ENCODE measurements around the gene FARP1. TPM values are rescaled to one million over a fixed set of nuclear protein-coding genes. Genes with fewer than 3 reads are reported as not detected.
A peak's percentile ranks its signal among the peaks of the same experiment; 100 is the strongest.
"Not testable (repeated sequence)": the region's sequence is repeated elsewhere in the genome, so short reads cannot be mapped to it uniquely, and the experiment has no call there.

The FARP1 gene
- total RNA-seq, 1 experiment from 2014 or later = 10.0 TPM

- no peak for DNase-seq (ENCODE audit: low read depth)
These were observed 221.8 kb downstream of the FARP1 start for GRCh38 chr13:98364647-98365046.

DNA sequence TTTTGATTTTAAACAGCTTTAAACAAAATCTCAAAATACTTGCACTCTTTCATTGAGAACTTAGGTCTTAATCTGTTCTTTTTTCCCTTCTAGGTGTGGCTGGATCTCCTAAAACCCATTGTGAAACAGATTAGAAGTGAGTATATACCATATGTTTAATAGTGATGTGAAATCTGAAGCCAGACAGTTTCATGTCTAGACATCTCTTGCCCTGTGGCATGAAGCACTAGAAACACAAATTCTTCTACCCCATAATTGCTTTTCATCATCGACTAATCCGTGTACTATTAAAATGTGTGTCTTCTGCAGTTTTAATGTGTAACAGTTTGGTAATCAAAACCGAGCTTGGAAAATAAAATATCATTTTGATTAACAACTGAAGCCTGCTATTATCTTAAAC, 222.4 kb downstream of the FARP1 start:
- DNase-seq (ENCODE audit: low read depth) = no peak

DNA sequence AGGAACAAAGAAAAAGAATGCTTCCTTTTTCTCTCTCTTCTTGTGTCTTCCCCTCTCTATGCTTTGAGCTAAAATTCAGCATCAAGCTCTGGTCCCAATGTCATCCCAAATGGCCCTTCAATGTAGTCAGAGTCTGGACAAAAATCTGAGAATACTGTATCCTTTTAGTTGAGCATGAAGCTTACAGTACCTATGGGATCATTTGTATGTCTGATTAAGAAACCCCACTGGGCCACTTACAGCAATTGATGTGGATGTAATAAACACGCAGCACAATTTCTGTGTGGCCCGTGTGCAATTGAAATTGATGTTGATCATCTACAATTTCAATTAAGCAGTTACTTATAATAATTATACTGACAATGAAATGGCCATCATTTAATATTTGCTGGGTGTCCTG, 223.1 kb downstream of the FARP1 start:
- DNase-seq (ENCODE audit: low read depth) = no peak

- DNase-seq (ENCODE audit: low read depth) = no peak
These were observed 223.5 kb downstream of the FARP1 start for GRCh38 chr13:98366443-98366842.

DNA sequence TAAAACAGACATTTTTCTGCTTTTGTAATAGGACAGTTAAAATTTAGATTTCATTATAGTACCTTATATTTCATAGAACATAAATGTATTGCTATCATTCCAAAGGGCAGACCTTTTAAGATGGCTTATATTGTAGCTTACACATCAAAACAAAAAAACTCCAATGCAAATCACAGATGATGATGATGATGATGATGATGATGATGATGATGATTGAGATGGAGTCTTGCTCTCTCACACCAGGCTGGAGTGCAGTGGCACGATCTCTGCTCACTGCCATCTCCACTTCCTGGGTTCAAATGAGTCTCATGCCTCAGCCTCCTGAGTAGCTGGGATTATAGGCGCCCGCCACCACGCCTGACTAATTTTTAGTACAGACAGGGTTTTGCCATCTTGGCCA, 224.1 kb downstream of the FARP1 start:
- DNase-seq (ENCODE audit: low read depth) = no peak

- DNase-seq (ENCODE audit: low read depth) = peak; percentile 7
These were observed 225.1 kb downstream of the FARP1 start for GRCh38 chr13:98368019-98368418.

DNA sequence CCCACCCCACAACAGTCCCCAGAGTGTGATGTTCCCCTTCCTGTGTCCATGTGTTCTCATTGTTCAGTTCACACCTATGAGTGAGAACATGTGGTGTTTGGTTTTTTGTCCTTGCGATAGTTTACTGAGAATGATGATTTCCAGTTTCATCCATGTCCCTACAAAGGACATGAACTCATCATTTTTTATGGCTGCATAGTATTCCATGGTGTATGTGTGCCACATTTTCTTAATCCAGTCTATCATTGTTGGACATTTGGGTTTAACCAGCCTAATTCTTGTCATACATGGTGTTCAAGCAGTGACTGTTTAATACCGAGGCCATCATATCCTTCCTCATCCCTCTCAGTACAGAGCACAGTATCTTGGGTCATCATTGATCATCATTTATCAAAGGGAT, 226.6 kb downstream of the FARP1 start:
- DNase-seq (ENCODE audit: low read depth) = not testable (repeated sequence)

DNA sequence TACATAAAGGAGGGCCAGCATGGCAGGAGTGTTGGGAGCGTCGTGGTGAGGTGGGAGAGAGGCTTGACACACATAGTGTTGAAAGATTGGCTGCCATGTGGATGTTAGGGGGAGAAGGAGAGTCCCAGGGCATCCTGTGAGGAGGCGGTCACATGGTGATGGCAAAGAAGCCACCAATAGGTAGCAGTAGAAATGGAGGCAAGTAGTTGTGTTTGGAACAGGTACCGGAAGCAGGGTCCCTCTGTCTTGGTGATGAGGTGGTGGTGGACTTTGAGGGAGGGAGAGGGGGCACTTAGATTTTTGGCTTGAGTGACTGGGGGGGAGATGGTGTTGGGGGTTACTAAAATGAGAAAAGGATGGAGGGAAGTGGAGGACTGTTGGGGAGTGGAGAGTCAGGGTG, 227.4 kb downstream of the FARP1 start:
- no peak for DNase-seq (ENCODE audit: low read depth)

- DNase-seq (ENCODE audit: low read depth) = no peak
These were observed 228.1 kb downstream of the FARP1 start for GRCh38 chr13:98370806-98371515.

DNA sequence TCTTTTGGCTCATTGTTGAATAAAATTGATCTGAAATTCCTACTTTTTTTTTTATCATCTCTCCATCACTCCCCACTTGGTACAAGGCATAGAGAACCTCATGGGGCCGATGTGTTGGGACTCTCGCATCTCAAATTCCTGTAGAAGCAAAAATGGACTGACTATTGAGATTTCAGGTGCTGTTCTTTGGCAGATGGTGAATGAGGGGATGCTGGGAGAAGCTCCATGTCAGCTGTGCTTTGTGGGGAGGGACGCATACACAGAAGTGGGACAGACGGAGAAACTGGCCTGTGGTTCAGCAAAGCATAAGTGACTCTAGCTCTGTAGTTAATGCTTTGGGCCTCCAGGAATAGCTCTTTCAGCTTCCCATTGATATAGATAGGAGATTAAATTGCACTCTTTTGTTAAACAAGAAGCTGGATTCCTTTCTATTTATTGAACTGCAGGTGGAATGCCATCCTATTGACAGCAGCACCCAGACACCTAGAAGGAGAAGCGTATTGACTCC, 228.7 kb downstream of the FARP1 start:
- no peak for DNase-seq (ENCODE audit: low read depth)

GRCh38 chr13:98372876-98373275, 230.0 kb downstream of the FARP1 start:
- DNase-seq (ENCODE audit: low read depth) = no peak

DNA sequence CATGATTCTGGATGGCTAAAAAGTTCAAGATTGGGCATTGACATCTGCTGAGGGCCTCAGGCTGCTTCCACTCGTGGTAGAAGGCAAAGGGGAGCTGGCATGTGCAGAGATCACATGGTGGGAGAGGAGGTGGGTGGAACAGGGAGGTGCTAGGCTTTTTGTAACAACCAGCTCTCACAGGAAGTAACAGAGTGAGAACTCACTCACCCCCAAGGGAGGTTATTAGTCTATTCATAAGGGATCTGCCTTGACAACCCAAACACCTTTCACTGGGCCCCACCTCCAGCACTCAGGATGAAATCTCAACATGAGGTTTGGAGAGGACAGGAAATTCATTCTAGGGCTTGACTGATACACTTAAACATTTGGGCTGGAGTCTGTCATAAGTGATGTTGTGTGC, 231.9 kb downstream of the FARP1 start:
- no peak for DNase-seq (ENCODE audit: low read depth)

- DNase-seq (ENCODE audit: low read depth) = no peak
These were observed 234.9 kb downstream of the FARP1 start for GRCh38 chr13:98377635-98378378.

GRCh38 chr13:98384739-98385138, 241.8 kb downstream of the FARP1 start:
- DNase-seq (ENCODE audit: low read depth) = peak; percentile 3

DNA sequence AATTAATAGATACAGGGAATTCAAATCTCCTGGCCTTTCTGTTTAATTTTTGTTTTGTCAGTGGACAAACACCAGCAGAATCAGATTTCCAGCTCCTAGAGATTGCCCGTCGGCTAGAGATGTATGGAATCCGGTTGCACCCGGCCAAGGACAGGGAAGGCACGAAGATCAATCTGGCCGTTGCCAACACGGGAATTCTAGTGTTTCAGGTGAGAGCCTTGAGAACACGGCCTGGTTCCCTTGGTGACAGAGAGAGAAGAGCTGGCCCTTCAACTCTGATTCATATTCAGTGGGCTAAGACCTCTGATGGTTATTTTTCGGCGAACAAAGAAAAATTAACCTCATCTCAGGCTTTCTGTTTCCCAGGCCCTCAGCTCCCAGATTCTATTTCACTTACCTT, 242.7 kb downstream of the FARP1 start:
- DNase-seq (ENCODE audit: low read depth) = no peak

GRCh38 chr13:98386637-98387036, 243.7 kb downstream of the FARP1 start:
- DNase-seq (ENCODE audit: low read depth) = no peak

DNA sequence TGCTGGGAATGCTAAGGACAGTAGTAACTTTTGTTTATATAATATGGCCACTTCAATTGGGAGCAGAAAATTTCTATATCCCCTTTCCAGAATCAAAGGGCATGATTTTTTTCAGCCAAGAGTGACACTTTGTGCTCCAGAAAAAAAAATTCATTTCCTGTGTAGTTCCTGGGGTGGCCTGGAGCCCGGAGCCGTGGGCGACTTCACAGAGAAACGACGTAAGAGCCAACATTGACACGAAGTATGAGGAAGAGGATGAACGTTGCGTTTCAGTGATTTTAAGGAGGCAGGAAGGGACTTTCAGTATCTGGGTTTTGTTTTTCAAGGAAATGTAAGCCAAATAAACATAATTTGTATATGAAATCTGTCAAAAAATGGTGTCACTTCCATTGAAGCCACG, 246.4 kb downstream of the FARP1 start:
- DNase-seq (ENCODE audit: low read depth) = no peak

- no peak for DNase-seq (ENCODE audit: low read depth)
These were observed 247.3 kb downstream of the FARP1 start for GRCh38 chr13:98390086-98390715.

DNA sequence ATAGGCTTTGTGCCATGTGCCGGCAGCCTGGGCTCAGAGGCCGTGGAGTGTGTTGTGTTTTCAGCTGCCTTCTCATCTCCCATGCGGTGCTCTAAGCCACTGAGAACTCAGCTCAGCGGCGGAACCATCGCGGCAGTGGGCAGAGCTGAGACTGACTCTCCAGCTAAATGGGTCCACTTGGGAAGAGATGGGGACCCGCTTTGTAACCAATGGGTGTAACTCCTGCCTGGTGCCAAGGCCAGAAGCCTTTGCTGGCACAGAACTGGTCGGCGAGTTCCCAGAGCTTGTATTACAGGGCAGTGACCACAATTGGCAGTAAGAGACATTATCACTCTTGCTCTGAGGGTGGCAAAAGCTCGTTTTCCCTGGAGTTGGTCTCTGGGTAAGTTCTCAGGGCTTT, 251.0 kb downstream of the FARP1 start:
- no peak for DNase-seq (ENCODE audit: low read depth)

DNA sequence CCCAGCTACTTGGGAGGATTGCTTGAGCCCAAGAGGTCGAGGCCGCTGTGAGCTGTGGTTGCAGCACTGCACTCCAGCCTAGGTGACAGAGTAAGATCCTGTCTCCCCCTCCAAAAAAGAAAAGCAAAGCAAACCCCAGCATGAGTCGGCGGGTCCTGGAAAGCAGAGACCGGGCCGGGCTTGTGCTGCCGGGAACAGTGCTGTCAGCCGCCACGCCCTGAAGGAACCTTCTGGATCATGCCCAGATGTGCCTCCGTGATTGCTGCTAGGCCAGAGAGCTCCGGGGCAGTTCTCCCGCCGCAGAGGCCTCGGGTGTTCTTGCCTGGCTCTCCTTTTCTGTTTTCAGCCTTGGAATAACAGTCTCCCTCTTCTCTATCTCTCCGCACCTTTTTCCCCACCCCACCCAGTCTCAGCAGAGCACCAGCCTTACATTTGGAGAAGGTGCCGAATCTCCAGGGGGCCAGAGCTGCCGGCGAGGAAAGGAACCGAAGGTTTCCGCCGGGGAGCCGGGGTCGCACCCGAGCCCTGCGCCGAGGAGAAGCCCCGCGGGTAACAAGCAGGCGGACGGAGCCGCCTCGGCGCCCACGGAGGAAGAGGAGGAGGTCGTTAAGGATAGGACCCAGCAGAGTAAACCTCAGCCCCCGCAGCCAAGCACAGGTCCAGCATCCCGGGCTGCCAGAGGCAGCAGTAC, 252.1 kb downstream of the FARP1 start:
- DNase-seq (ENCODE audit: low read depth) = no peak

DNA sequence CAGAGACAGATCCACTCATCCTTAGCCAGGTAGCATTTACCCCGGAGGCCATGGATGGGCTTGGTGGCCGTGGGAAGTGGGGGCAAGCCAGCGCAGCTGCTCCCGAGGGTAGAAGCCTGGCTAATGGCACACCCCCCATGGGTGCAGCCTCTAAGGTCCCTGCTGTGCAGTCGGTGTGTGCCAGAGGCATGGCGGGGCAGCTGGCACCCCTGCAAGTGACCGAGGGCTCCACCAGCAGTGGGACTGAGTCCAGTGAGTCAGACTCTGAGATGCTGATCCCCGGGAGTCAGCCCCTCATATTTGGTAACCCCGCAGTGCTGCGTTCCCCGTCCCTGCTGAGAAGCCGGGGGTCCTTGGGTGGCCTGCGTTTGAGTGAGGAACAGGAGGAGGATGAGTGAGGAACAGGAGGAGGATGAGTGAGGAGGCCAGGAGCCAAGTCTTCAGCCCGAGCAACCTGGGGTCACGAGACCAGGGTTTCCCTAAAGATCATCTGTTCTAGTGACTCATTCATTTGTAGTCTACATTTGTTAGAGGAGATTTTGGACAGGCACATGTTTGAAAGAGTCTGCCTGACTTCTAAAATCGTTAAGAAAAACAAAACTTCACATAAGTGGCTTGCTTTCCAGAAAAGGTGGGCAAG, 253.3 kb downstream of the FARP1 start:
- no peak for DNase-seq (ENCODE audit: low read depth)

DNA sequence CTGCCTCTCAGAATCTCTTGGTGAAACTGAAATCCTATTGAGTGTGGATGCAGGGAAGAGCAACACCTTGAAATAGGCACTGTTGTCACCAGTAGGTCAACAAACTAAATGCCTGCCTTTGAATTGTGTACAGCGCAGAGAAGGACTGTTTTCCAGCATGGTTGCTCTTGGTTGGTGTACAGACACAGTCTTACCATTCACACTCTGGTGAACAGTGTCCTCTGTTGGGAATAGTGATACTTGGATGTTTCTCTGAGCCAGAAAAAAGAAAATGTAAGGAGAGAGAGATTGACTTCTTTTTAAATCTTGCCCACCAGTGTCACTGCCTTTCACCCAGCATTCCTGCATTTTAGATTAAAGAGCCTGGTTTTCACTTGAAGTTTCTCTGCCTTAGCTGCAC, 254.3 kb downstream of the FARP1 start:
- peak; percentile 4 for DNase-seq (ENCODE audit: low read depth)

Data from RPMI7951 (cell line).